HCT116 (cell line): Measurements from ENCODE around the gene SP110. TPM values are rescaled to one million over a fixed set of nuclear protein-coding genes. Genes with fewer than 3 reads are reported as not detected.

ENCODE experiments used
- ATAC-seq: fragments of 200-7000 bp; cut with Tn5 transposase; 2 replicates; pipeline ENCODE4 v1.9.1; 2020; ENCODE audit warnings: mild to moderate bottlenecking, moderate library complexity
- BruUV-seq: library from RNA; stranded (reverse); fragments of 400-500 nt; replicated peaks from 2 replicates; lab custom pipeline; 2021; lab: Mats Ljungman, UMichigan
- CTCF ChIA-PET: fragments of 300-600 bp; sonication (Branson Sonifier 250); formaldehyde crosslinking; loops from one replicate; lab custom pipeline; 2021; ENCODE audit warnings: antibody characterized with exemption; lab: Charles Lee
- POLR2A ChIA-PET: fragments of 300-600, 350-600 bp; sonication (Branson Sonifier 250); formaldehyde crosslinking; loops from one replicate; lab custom pipeline; 2021; ENCODE audit warnings: antibody characterized with exemption; lab: Charles Lee
- RAD21 ChIA-PET, 2 experiments: fragments of 300-600 bp; sonication (Branson Sonifier 250); formaldehyde crosslinking; loops; one replicate each; lab custom pipeline; 2023; ENCODE audit warnings: low total read pairs in 2 of 2; ENCODE audit not compliant: uncharacterized antibody in 2 of 2, unreplicated experiment in 2 of 2, low non-redundant PET in 1 of 2; lab: Charles Lee
- DNase-seq: peaks from one replicate; pipeline ENCODE4 v3.0.0-alpha.2; 2010; ENCODE audit warnings: low read depth, low spot score
- H2AFZ ChIP-seq: fragments of 200-600 bp; shearing (Covaris generic), sonication (generic); 2 replicates; pipeline ENCODE4 v1.6.1; 2017; ENCODE audit warnings: low read depth, mixed run types, mixed read lengths, antibody characterized with exemption, low read length; ENCODE audit not compliant: poor library complexity, severe bottlenecking
- H3K27ac ChIP-seq: 2 replicates; pipeline ENCODE4 v1.5.1; 2012; ENCODE audit warnings: low read depth, low read length
- H3K27me3 ChIP-seq: fragments of 200-600 bp; sonication (generic); 2 replicates; pipeline ENCODE4 v1.6.1; 2016; ENCODE audit warnings: mixed run types, low read length, mixed read lengths; ENCODE audit not compliant: insufficient read depth
- H3K36me3 ChIP-seq, 2 experiments: fragments of 200-500 bp in 1 of 2; fragments of 200-600 bp in 1 of 2; sonication (Bioruptor generic) in 1 of 2; sonication (generic) in 1 of 2; 2 replicates each; pipeline versions ENCODE4 v1.5.1 to v1.6.1; 2014 to 2016; ENCODE audit warnings: low read length in 2 of 2, inconsistent platforms in 1 of 2, mixed read lengths in 1 of 2, mixed run types in 1 of 2; ENCODE audit not compliant: insufficient read depth in 2 of 2, control insufficient read depth in 1 of 2
- H3K4me1 ChIP-seq, 2 experiments: fragments of 200-600 bp in 1 of 2; sonication (generic) in 1 of 2; 2 replicates each; pipeline versions ENCODE4 v1.5.1 to v1.6.1; 2012 to 2017; ENCODE audit warnings: low read length in 2 of 2, inconsistent platforms in 1 of 2, mild to moderate bottlenecking in 1 of 2, mixed read lengths in 1 of 2, mixed run types in 1 of 2, moderate library complexity in 1 of 2; ENCODE audit not compliant: insufficient read depth in 2 of 2, control insufficient read depth in 1 of 2
- H3K4me2 ChIP-seq: fragments of 200-600 bp; sonication (generic); 2 replicates; pipeline ENCODE4 v1.6.1; 2017; ENCODE audit warnings: mixed run types, low read length, mixed read lengths
- H3K4me3 ChIP-seq, 2 experiments: fragments of 200-600 bp in 1 of 2; sonication (generic) in 1 of 2; replicated peaks in 1 of 2; 2 replicates each; pipeline ENCODE4 v1.5.1; 2011 to 2016; ENCODE audit warnings: low read length in 2 of 2, control low read depth in 1 of 2, low read depth in 1 of 2, mild to moderate bottlenecking in 1 of 2, mixed read lengths in 1 of 2, mixed run types in 1 of 2
- H3K79me2 ChIP-seq: fragments of 200-600 bp; sonication (generic); 2 replicates; pipeline ENCODE4 v1.6.1; 2017; ENCODE audit warnings: mild to moderate bottlenecking, mixed run types, low read length, moderate library complexity, mixed read lengths; ENCODE audit not compliant: insufficient read depth
- H3K9ac ChIP-seq: fragments of 200-600 bp; sonication (generic); 2 replicates; pipeline ENCODE4 v1.6.1; 2016; ENCODE audit warnings: low read length, mixed read lengths
- H3K9me2 ChIP-seq: fragments of 200-600 bp; sonication (generic), shearing (Covaris generic); 2 replicates; pipeline ENCODE4 v1.6.1; 2017; ENCODE audit warnings: mixed run types, mild to moderate bottlenecking, moderate library complexity; ENCODE audit not compliant: insufficient read depth
- H3K9me3 ChIP-seq, 2 experiments: fragments of 200-500 bp in 1 of 2; fragments of 200-600 bp in 1 of 2; sonication (Bioruptor generic) in 1 of 2; sonication (generic) in 1 of 2; 2 replicates each; pipeline ENCODE4 v1.6.1; 2014 to 2017; ENCODE audit warnings: low read length in 2 of 2, mixed read lengths in 2 of 2, inconsistent platforms in 1 of 2, low read depth in 1 of 2, mild to moderate bottlenecking in 1 of 2, mixed run types in 1 of 2, moderate library complexity in 1 of 2; ENCODE audit not compliant: control insufficient read depth in 1 of 2, insufficient read depth in 1 of 2
- H4K20me1 ChIP-seq: fragments of 200-600 bp; sonication (generic), shearing (Covaris generic); 2 replicates; pipeline ENCODE4 v1.6.1; 2017; ENCODE audit warnings: mixed run types, mild to moderate bottlenecking, moderate library complexity; ENCODE audit not compliant: insufficient read depth
- CBX3 ChIP-seq: IDR thresholded peaks from 2 replicates; pipeline ENCODE4 v1.6.1; 2012; ENCODE audit warnings: low read depth
- EGR1 ChIP-seq: IDR thresholded peaks from 2 replicates; pipeline ENCODE4 v1.6.1; 2012; ENCODE audit warnings: low read depth
- ELF1 ChIP-seq: IDR thresholded peaks from 2 replicates; pipeline ENCODE4 v1.6.1; 2012; ENCODE audit warnings: low read depth, borderline replicate concordance
- EZH2 ChIP-seq: fragments of 200-600 bp; sonication (generic); IDR thresholded peaks from 2 replicates; pipeline ENCODE4 v1.6.1; 2017; ENCODE audit warnings: antibody characterized with exemption, mixed run types
- EZH2phosphoT487 ChIP-seq: fragments of 200-600 bp; IDR thresholded peaks from 2 replicates; pipeline ENCODE4 v1.6.1; 2018; ENCODE audit warnings: antibody characterized with exemption, borderline replicate concordance
- JUND ChIP-seq: IDR thresholded peaks from 2 replicates; pipeline ENCODE4 v1.6.1; 2012
- MAX ChIP-seq: IDR thresholded peaks from 2 replicates; pipeline ENCODE4 v1.6.1; 2012
- POLR2A ChIP-seq: IDR thresholded peaks from 2 replicates; pipeline ENCODE4 v1.7.0; 2011; ENCODE audit warnings: borderline replicate concordance; ENCODE audit not compliant: insufficient read depth, insufficient read length; ENCODE audit errors: extremely low read depth
- POLR2AphosphoS5 ChIP-seq: IDR thresholded peaks from 2 replicates; pipeline ENCODE4 v1.6.1; 2011; ENCODE audit warnings: mild to moderate bottlenecking, low read depth, low read length, moderate library complexity
- RAD21 ChIP-seq: IDR thresholded peaks from 2 replicates; pipeline ENCODE4 v1.6.1; 2012; ENCODE audit warnings: low read depth, mild to moderate bottlenecking
- ZBTB33 ChIP-seq: IDR thresholded peaks from 2 replicates; pipeline ENCODE4 v1.6.1; 2011; ENCODE audit warnings: mild to moderate bottlenecking, low read length, moderate library complexity; ENCODE audit not compliant: insufficient replicate concordance; ENCODE audit errors: extremely low read depth
- ZFX ChIP-seq: fragments of 450-650 bp; IDR thresholded peaks from 2 replicates; pipeline ENCODE4 v1.6.1; 2017
- intact Hi-C: fragments of 100-400 bp; cut with micrococcal nuclease; formaldehyde crosslinking; loops from 2 replicates; pipeline ENCODE4 v1.10.0; 2022
- total RNA-seq: library from RNA; stranded (reverse); gene quantifications from one replicate; pipeline ENCODE4 v1.2.1, GENCODE V29; 2021; ENCODE audit not compliant: unreplicated experiment
- TF ChIP-seq, protein P1 (sequence below): IDR thresholded peaks from 2 replicates; pipeline ENCODE4 v1.6.1; 2012
- TF ChIP-seq, protein P2 (sequence below): IDR thresholded peaks from 2 replicates; pipeline ENCODE4 v1.6.1; 2012; ENCODE audit warnings: low read depth

Gene SP110
- total RNA-seq, 1 experiment from 2014 or later, result 8.5 TPM

DNA sequence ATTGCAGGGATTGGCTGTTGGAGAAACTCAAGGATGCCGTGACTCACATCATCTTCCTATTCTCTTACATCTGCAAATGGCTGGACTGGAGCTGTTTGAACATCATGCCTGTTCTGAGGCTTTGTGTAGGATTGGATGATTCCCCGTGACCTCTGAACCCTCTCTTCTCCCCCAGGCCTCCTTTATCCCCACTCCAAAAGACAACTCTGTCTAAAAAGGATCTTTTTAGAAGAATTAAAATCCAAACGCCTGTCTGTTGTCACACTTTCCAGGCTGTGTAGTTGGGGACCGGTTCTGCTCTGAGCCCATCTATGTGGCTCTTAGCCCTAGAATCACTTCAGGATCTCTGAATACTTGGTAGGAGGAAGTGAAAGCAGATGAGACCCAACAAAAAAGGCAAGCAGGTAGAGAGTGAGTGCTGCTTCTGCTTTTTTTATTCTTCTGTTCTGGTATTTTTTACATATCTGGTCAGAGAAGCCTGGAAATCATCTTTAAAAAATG lies 6.3 kb upstream of the SP110 start:
- no peak for TF ChIP-seq JUND
- TF ChIP-seq MAX, result no peak
- TF ChIP-seq ELF1, result no peak
- TF ChIP-seq ZFX, result no peak
- TF ChIP-seq ZBTB33, result no peak
- TF ChIP-seq, protein P1, sequence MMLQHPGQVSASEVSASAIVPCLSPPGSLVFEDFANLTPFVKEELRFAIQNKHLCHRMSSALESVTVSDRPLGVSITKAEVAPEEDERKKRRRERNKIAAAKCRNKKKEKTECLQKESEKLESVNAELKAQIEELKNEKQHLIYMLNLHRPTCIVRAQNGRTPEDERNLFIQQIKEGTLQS, result no peak
- TF ChIP-seq EGR1, result no peak
- no peak for TF ChIP-seq EZH2phosphoT487
- TF ChIP-seq, protein P2, sequence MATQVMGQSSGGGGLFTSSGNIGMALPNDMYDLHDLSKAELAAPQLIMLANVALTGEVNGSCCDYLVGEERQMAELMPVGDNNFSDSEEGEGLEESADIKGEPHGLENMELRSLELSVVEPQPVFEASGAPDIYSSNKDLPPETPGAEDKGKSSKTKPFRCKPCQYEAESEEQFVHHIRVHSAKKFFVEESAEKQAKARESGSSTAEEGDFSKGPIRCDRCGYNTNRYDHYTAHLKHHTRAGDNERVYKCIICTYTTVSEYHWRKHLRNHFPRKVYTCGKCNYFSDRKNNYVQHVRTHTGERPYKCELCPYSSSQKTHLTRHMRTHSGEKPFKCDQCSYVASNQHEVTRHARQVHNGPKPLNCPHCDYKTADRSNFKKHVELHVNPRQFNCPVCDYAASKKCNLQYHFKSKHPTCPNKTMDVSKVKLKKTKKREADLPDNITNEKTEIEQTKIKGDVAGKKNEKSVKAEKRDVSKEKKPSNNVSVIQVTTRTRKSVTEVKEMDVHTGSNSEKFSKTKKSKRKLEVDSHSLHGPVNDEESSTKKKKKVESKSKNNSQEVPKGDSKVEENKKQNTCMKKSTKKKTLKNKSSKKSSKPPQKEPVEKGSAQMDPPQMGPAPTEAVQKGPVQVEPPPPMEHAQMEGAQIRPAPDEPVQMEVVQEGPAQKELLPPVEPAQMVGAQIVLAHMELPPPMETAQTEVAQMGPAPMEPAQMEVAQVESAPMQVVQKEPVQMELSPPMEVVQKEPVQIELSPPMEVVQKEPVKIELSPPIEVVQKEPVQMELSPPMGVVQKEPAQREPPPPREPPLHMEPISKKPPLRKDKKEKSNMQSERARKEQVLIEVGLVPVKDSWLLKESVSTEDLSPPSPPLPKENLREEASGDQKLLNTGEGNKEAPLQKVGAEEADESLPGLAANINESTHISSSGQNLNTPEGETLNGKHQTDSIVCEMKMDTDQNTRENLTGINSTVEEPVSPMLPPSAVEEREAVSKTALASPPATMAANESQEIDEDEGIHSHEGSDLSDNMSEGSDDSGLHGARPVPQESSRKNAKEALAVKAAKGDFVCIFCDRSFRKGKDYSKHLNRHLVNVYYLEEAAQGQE, result no peak
- no peak for TF ChIP-seq POLR2AphosphoS5
- no peak for TF ChIP-seq RAD21
- no peak for TF ChIP-seq POLR2A
- no peak for TF ChIP-seq EZH2
- TF ChIP-seq CBX3, result no peak
- Histone ChIP-seq H3K79me2 (no peaks in the 10 kb centered on the region), H3K36me3 (no peaks in the 10 kb centered on the region), H3K27me3 (no peaks in the 10 kb centered on the region), H3K4me3 (no peak overlapping the region), H3K9me2 (no peaks in the 10 kb centered on the region), H3K4me1 (peaks cover 0 to 12% of the 10 kb centered on the region in 2 experiments; a peak in 1 of 4 replicates), H2AFZ (no peak overlapping the region), H3K4me2 (no peak overlapping the region), H3K27ac (no peak overlapping the region), H3K9me3 (no peaks in the 10 kb centered on the region), H3K9ac (no peak overlapping the region), H4K20me1 (no peaks in the 10 kb centered on the region)
- ChIA-PET RAD21 (no interaction called here), POLR2A (no interaction called here), CTCF (no interaction called here)
- BruUV-seq, result no TSS peak
- ATAC-seq (no peak), DNase-seq (no peak)
- intact Hi-C loops, result no loop called here
